Liver (tissue), 9 donors: ENCODE data around the gene MCF2. TPM values are rescaled to one million over a fixed set of nuclear protein-coding genes. Genes with fewer than 3 reads are reported as not detected.

ENCODE experiments used
- DNase-seq: peaks from one replicate; pipeline ENCODE4 v3.0.0-alpha.2; 2017; ENCODE audit warnings: low spot score
- H3K27ac ChIP-seq, 2 donors: one replicate each; pipeline ENCODE4 v1.7.0; 2013; ENCODE audit warnings: inconsistent platforms in 2 of 2, low read length in 2 of 2, control low read depth in 1 of 2, low read depth in 1 of 2, mild to moderate bottlenecking in 1 of 2
- H3K27me3 ChIP-seq, 4 donors: one replicate each; pipeline versions ENCODE4 v1.6.1 to v1.7.0; 2013; ENCODE audit warnings: low read length in 3 of 4, inconsistent platforms in 1 of 4, mild to moderate bottlenecking in 1 of 4, moderate library complexity in 1 of 4; ENCODE audit not compliant: control insufficient read depth in 4 of 4, insufficient read depth in 4 of 4
- H3K36me3 ChIP-seq, 4 donors: one replicate each; pipeline versions ENCODE4 v1.6.1 to v1.7.0; 2013; ENCODE audit warnings: low read length in 3 of 4, mild to moderate bottlenecking in 3 of 4, low read depth in 1 of 4, moderate library complexity in 1 of 4; ENCODE audit not compliant: control insufficient read depth in 4 of 4, insufficient read depth in 3 of 4
- H3K4me1 ChIP-seq, 4 donors: one replicate each; pipeline versions ENCODE4 v1.6.1 to v1.7.0; 2013; ENCODE audit warnings: low read length in 3 of 4, mild to moderate bottlenecking in 3 of 4, moderate library complexity in 1 of 4; ENCODE audit not compliant: control insufficient read depth in 4 of 4, insufficient read depth in 4 of 4
- H3K4me3 ChIP-seq, 3 donors: one replicate each; pipeline versions ENCODE4 v1.6.1 to v1.7.0; 2013; ENCODE audit warnings: low read length in 3 of 3, control low read depth in 1 of 3, low read depth in 1 of 3, mild to moderate bottlenecking in 1 of 3
- H3K9ac ChIP-seq, 2 donors: one replicate each; pipeline ENCODE4 v1.7.0; 2013; ENCODE audit warnings: low read length in 2 of 2, mild to moderate bottlenecking in 2 of 2, moderate library complexity in 2 of 2, control low read depth in 1 of 2, low read depth in 1 of 2
- H3K9me3 ChIP-seq, 4 donors: one replicate each; pipeline versions ENCODE4 v1.6.1 to v1.7.0; 2013; ENCODE audit warnings: low read length in 3 of 4; ENCODE audit not compliant: control insufficient read depth in 4 of 4
- CTCF ChIP-seq: fragments of 150-350 bp; IDR thresholded peaks from 2 replicates; pipeline ENCODE4 v1.5.1; 2017; ENCODE audit warnings: improper control_type of control experiment, low read depth, low read length; ENCODE audit not compliant: missing input control
- EGR1 ChIP-seq, 2 donors: IDR thresholded peaks; 2 replicates each; pipeline ENCODE4 v1.6.1; 2016 to 2018; ENCODE audit warnings: antibody characterized with exemption in 2 of 2, low read depth in 2 of 2
- FOXA1 ChIP-seq: IDR thresholded peaks from 2 replicates; pipeline ENCODE4 v1.6.1; 2016; ENCODE audit warnings: antibody characterized with exemption
- FOXA2 ChIP-seq: IDR thresholded peaks from 2 replicates; pipeline ENCODE4 v1.6.1; 2016; ENCODE audit warnings: antibody characterized with exemption
- GABPA ChIP-seq, 2 donors: IDR thresholded peaks in 1 of 2; conservative IDR thresholded peaks in 1 of 2; 2 replicates each; pipeline ENCODE4 v1.6.1; 2016; ENCODE audit warnings: antibody characterized with exemption in 2 of 2, mild to moderate bottlenecking in 1 of 2, moderate library complexity in 1 of 2
- HNF4A ChIP-seq, 2 donors: conservative IDR thresholded peaks; 2 replicates each; pipeline ENCODE4 v1.6.1; 2016; ENCODE audit warnings: antibody characterized with exemption in 2 of 2, mild to moderate bottlenecking in 2 of 2
- HNF4G ChIP-seq: IDR thresholded peaks from 2 replicates; pipeline ENCODE4 v1.6.1; 2016; ENCODE audit warnings: antibody characterized with exemption
- NR2F2 ChIP-seq: IDR thresholded peaks from 2 replicates; pipeline ENCODE4 v1.6.1; 2016; ENCODE audit warnings: antibody characterized with exemption
- RAD21 ChIP-seq, 2 donors: IDR thresholded peaks; 2 replicates each; pipeline ENCODE4 v1.6.1; 2016; ENCODE audit warnings: antibody characterized with exemption in 2 of 2, mild to moderate bottlenecking in 2 of 2
- RXRA ChIP-seq, 2 donors: IDR thresholded peaks; 2 replicates each; pipeline ENCODE4 v1.6.1; 2017 to 2018; ENCODE audit warnings: antibody characterized with exemption in 2 of 2, mild to moderate bottlenecking in 1 of 2
- SP1 ChIP-seq: IDR thresholded peaks from 2 replicates; pipeline ENCODE4 v1.6.1; 2018; ENCODE audit warnings: antibody characterized with exemption, mild to moderate bottlenecking
- TAF1 ChIP-seq: conservative IDR thresholded peaks from 2 replicates; pipeline ENCODE4 v1.6.1; 2016; ENCODE audit warnings: antibody characterized with exemption, mild to moderate bottlenecking
- YY1 ChIP-seq: IDR thresholded peaks from 2 replicates; pipeline ENCODE4 v1.6.1; 2016; ENCODE audit warnings: antibody characterized with exemption, mild to moderate bottlenecking
- ZBTB33 ChIP-seq: IDR thresholded peaks from 2 replicates; pipeline ENCODE4 v1.6.1; 2016; ENCODE audit warnings: antibody characterized with exemption
- WGBS: extraction: QIAGEN DNeasy Blood & Tissue Kit; methylation state at CpG from one replicate; pipeline ENCODE4 v1.1.7; 2013; 5-methylcytosine and 5-hydroxymethylcytosine counted together
- polyA plus RNA-seq, 2 donors: library from polyadenylated mRNA; stranded (reverse) in 1 of 2; unstranded in 1 of 2; fragments of 200-250 nt in 1 of 2; fragments of >200 nt in 1 of 2; fragmentation: Nextera tagmentation in 1 of 2; extraction: Ambion mirVana in 1 of 2; gene quantifications; one replicate each; pipeline versions ENCODE4 v1.2.1 to v1.2.3, GENCODE V29; 2013 to 2015
- total RNA-seq, 2 donors: library from RNA; depleted of rRNA; stranded (reverse); fragments of >200 nt; gene quantifications; one replicate each; pipeline ENCODE4 v1.2.3, GENCODE V29; 2014
- TF ChIP-seq, protein P1 (sequence below): IDR thresholded peaks from 2 replicates; pipeline ENCODE4 v1.6.1; 2016; ENCODE audit warnings: antibody characterized with exemption
- TF ChIP-seq, protein P2 (sequence below): IDR thresholded peaks from 2 replicates; pipeline ENCODE4 v1.6.1; 2016; ENCODE audit warnings: antibody characterized with exemption
- TF ChIP-seq, protein P3 (sequence below): IDR thresholded peaks from 2 replicates; pipeline ENCODE4 v1.6.1; 2016; ENCODE audit warnings: antibody characterized with exemption, mild to moderate bottlenecking
- donor health status: healthy.
- donor health status: healthy.
- donor health status: healthy.
- donor health status: healthy.
- donor health status: healthy.

MCF2 gene
- total and polyA plus RNA-seq, 4 donors: 0.03 to 0.33 (median 0.08) TPM

GRCh38 chrX:139647597-139647996, 60.4 kb downstream of the MCF2 start:
- Histone ChIP-seq H3K36me3 (no peaks in the 10 kb centered on the region), H3K27me3 (peaks cover 0 to 5% (median 0%) of the 10 kb centered on the region in 4 donors), H3K9me3 (no peaks in the 10 kb centered on the region), H3K4me3 (no peak overlapping the region), H3K9ac (no peak overlapping the region), H3K27ac (no peak overlapping the region), H3K4me1 (no peaks in the 10 kb centered on the region)
- no peak for TF ChIP-seq RAD21 (IDR thresholded peaks at IDR 0.05)
- no peak for TF ChIP-seq FOXA2
- no peak for TF ChIP-seq FOXA1
- no peak for TF ChIP-seq ZBTB33
- TF ChIP-seq, protein P1, sequence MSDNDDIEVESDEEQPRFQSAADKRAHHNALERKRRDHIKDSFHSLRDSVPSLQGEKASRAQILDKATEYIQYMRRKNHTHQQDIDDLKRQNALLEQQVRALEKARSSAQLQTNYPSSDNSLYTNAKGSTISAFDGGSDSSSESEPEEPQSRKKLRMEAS: no peak
- no peak for TF ChIP-seq TAF1
- no peak for TF ChIP-seq SP1
- no peak for TF ChIP-seq RXRA (IDR thresholded peaks at IDR 0.05)
- TF ChIP-seq HNF4G: no peak
- TF ChIP-seq, protein P2, sequence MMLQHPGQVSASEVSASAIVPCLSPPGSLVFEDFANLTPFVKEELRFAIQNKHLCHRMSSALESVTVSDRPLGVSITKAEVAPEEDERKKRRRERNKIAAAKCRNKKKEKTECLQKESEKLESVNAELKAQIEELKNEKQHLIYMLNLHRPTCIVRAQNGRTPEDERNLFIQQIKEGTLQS: no peak
- no peak for TF ChIP-seq YY1
- no peak for TF ChIP-seq EGR1 (IDR thresholded peaks at IDR 0.05; ENCODE audit: low read depth in 2 of 2)
- no peak for TF ChIP-seq GABPA (IDR thresholded peaks at IDR 0.05 in 1 of 2, conservative IDR thresholded peaks at IDR 0.05 in 1 of 2)
- TF ChIP-seq, protein P3, sequence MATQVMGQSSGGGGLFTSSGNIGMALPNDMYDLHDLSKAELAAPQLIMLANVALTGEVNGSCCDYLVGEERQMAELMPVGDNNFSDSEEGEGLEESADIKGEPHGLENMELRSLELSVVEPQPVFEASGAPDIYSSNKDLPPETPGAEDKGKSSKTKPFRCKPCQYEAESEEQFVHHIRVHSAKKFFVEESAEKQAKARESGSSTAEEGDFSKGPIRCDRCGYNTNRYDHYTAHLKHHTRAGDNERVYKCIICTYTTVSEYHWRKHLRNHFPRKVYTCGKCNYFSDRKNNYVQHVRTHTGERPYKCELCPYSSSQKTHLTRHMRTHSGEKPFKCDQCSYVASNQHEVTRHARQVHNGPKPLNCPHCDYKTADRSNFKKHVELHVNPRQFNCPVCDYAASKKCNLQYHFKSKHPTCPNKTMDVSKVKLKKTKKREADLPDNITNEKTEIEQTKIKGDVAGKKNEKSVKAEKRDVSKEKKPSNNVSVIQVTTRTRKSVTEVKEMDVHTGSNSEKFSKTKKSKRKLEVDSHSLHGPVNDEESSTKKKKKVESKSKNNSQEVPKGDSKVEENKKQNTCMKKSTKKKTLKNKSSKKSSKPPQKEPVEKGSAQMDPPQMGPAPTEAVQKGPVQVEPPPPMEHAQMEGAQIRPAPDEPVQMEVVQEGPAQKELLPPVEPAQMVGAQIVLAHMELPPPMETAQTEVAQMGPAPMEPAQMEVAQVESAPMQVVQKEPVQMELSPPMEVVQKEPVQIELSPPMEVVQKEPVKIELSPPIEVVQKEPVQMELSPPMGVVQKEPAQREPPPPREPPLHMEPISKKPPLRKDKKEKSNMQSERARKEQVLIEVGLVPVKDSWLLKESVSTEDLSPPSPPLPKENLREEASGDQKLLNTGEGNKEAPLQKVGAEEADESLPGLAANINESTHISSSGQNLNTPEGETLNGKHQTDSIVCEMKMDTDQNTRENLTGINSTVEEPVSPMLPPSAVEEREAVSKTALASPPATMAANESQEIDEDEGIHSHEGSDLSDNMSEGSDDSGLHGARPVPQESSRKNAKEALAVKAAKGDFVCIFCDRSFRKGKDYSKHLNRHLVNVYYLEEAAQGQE: no peak
- TF ChIP-seq CTCF: no peak
- WGBS: 81% methylated on average over 3 of the region's 3 CpGs
- no peak for DNase-seq

DNA sequence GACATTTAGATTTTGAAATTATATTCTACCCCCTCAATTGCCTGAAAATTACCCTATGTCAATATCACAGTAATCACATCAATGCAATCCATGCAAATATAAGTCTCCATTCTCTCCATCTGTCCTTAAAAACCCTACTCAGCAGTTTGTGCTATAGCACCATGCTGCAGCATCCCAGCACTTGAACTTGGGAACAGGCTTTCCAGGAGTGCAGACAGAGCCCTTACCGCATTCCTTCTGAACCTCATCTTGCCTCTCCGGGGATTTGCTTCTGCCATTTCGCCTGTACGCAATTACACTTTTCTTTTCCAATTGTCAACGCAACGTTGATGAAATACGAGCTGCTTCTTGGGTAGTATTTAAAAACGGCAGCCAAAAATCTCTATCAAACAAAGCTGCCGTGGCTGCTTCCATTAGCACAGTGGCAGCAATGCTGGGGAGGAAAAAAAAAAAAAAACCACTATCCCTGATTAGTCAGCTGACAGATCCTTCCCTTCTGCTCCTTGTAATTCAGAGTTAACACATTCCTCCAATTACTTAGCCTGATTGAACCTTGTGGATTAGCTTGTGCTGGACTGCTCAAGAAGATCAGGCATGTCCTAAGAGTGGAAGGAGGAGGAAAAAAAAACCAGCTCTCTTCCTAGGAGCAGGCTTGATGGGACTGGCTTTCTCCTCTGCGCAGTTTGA, 65.6 kb downstream of the MCF2 start:
- no peaks in the 10 kb centered on the region for H3K27me3 ChIP-seq
- no peak for DNase-seq
- no peak overlapping the region for H3K27ac ChIP-seq
- no peak overlapping the region for H3K4me3 ChIP-seq
- H3K4me1 ChIP-seq: no peaks in the 10 kb centered on the region
- H3K9me3 ChIP-seq: no peaks in the 10 kb centered on the region
- 31% methylated on average over 10 of the region's 10 CpGs for WGBS
- TF ChIP-seq FOXA1 (no peak), TAF1 (no peak), NR2F2 (no peak), RXRA (IDR thresholded peaks at IDR 0.05) (no peak), RAD21 (IDR thresholded peaks at IDR 0.05) (no peak), HNF4A (conservative IDR thresholded peaks at IDR 0.05) (no peak), CTCF (no peak), FOXA2 (no peak), GABPA (IDR thresholded peaks at IDR 0.05 in 1 of 2, conservative IDR thresholded peaks at IDR 0.05 in 1 of 2) (no peak), ZBTB33 (no peak)
- H3K9ac ChIP-seq: no peak overlapping the region
- H3K36me3 ChIP-seq: no peaks in the 10 kb centered on the region
